IMR-90 (cell line): ENCODE results near the gene MNAT1. TPM values are rescaled to one million over a fixed set of nuclear protein-coding genes. Genes with fewer than 3 reads are reported as not detected.

Source experiments
- ATAC-seq: fragments of 200-7000 bp; cut with Tn5 transposase; 2 replicates; pipeline ENCODE4 v1.9.1; 2020; ENCODE audit warnings: low read depth, mild to moderate bottlenecking, moderate library complexity
- BruUV-seq: library from RNA; stranded (reverse); fragments of 400-500 nt; replicated peaks from 2 replicates; lab custom pipeline; 2021; lab: Mats Ljungman, UMichigan
- CTCF ChIA-PET: fragments of 300-600 bp; formaldehyde crosslinking; extraction: SDS; loops from one replicate; lab custom pipeline; 2021; ENCODE audit warnings: antibody characterized with exemption; lab: Yijun Ruan, JAX
- POLR2A ChIA-PET: fragments of 300-600 bp; sonication (Branson Sonifier 250); formaldehyde crosslinking; loops from one replicate; lab custom pipeline; 2022; ENCODE audit warnings: antibody characterized with exemption; ENCODE audit not compliant: unreplicated experiment; lab: Charles Lee
- DNase-seq: peaks from one replicate; pipeline ENCODE4 v3.0.0; 2013
- H2AFZ ChIP-seq: replicated peaks from 2 replicates; pipeline ENCODE3; 2013; ENCODE audit warnings: low read length, mild to moderate bottlenecking; ENCODE audit not compliant: poor library complexity
- H2AK5ac ChIP-seq: 2 replicates; pipeline ENCODE4 v1.6.1; 2013; ENCODE audit warnings: low read depth, low read length, inconsistent platforms
- H2AK9ac ChIP-seq: replicated peaks from 2 replicates; pipeline ENCODE3; 2013; ENCODE audit warnings: mild to moderate bottlenecking, low read depth, low read length, moderate library complexity; ENCODE audit not compliant: poor library complexity
- H2BK120ac ChIP-seq: 2 replicates; pipeline ENCODE4 v1.6.1; 2013; ENCODE audit warnings: low read depth, low read length, inconsistent platforms
- H2BK15ac ChIP-seq: 3 replicates; pipeline ENCODE4 v1.6.1; 2013; ENCODE audit warnings: low read depth, low read length, inconsistent platforms
- H2BK20ac ChIP-seq: 2 replicates; pipeline ENCODE4 v1.6.1; 2013; ENCODE audit warnings: low read depth, mild to moderate bottlenecking, inconsistent platforms, low read length, moderate library complexity
- H2BK5ac ChIP-seq: 2 replicates; pipeline ENCODE4 v1.6.1; 2013; ENCODE audit warnings: mild to moderate bottlenecking, low read depth, low read length, inconsistent platforms; ENCODE audit not compliant: poor library complexity, severe bottlenecking
- H3K14ac ChIP-seq: replicated peaks from 2 replicates; pipeline ENCODE4 v1.6.1; 2013; ENCODE audit warnings: low read depth, low read length, inconsistent platforms
- H3K18ac ChIP-seq: 2 replicates; pipeline ENCODE4 v1.6.1; 2013; ENCODE audit warnings: low read depth, low read length, control low read depth
- H3K23ac ChIP-seq: 2 replicates; pipeline ENCODE4 v1.6.1; 2013; ENCODE audit warnings: low read depth, low read length, inconsistent platforms
- H3K27ac ChIP-seq: 2 replicates; pipeline ENCODE4 v1.5.1; 2013; ENCODE audit warnings: mild to moderate bottlenecking, control low read depth, low read length; ENCODE audit not compliant: insufficient read depth
- H3K27me3 ChIP-seq: 2 replicates; pipeline ENCODE4 v1.6.1; 2013; ENCODE audit warnings: low read length; ENCODE audit not compliant: control insufficient read depth, insufficient read depth
- H3K36me3 ChIP-seq: 2 replicates; pipeline ENCODE4 v1.6.1; 2013; ENCODE audit warnings: low read length, mixed read lengths; ENCODE audit not compliant: control insufficient read depth, insufficient read depth
- H3K4ac ChIP-seq: 2 replicates; pipeline ENCODE4 v1.6.1; 2013; ENCODE audit warnings: low read depth, low read length, inconsistent platforms
- H3K4me1 ChIP-seq: 2 replicates; pipeline ENCODE4 v1.6.1; 2013; ENCODE audit warnings: low read length, mixed read lengths; ENCODE audit not compliant: control insufficient read depth, insufficient read depth
- H3K4me2 ChIP-seq: 2 replicates; pipeline ENCODE4 v1.6.1; 2013; ENCODE audit warnings: low read depth, mild to moderate bottlenecking, control low read depth, low read length, moderate library complexity
- H3K4me3 ChIP-seq: 2 replicates; pipeline ENCODE4 v1.5.1; 2013; ENCODE audit warnings: low read depth, mild to moderate bottlenecking, control low read depth, low read length, moderate library complexity; ENCODE audit not compliant: insufficient read depth
- H3K56ac ChIP-seq: 2 replicates; pipeline ENCODE4 v1.6.1; 2013; ENCODE audit warnings: low read length, inconsistent platforms; ENCODE audit not compliant: insufficient read depth; ENCODE audit errors: extremely low read depth
- H3K79me1 ChIP-seq, 2 experiments: 2 replicates each; pipeline ENCODE4 v1.6.1; 2013; ENCODE audit warnings: low read length in 2 of 2, inconsistent platforms in 1 of 2, low read depth in 1 of 2
- H3K9ac ChIP-seq: 2 replicates; pipeline ENCODE4 v1.6.1; 2013; ENCODE audit warnings: low read depth, low read length, control low read depth
- H3K9me1 ChIP-seq: 2 replicates; pipeline ENCODE4 v1.6.1; 2013; ENCODE audit warnings: low read length, inconsistent platforms; ENCODE audit not compliant: insufficient read depth
- H3K9me3 ChIP-seq: 2 replicates; pipeline ENCODE4 v1.6.1; 2013; ENCODE audit warnings: low read length; ENCODE audit not compliant: control insufficient read depth, insufficient read depth
- H4K20me1 ChIP-seq: 2 replicates; pipeline ENCODE4 v1.6.1; 2013; ENCODE audit warnings: low read length, inconsistent platforms; ENCODE audit not compliant: insufficient read depth
- H4K5ac ChIP-seq: 2 replicates; pipeline ENCODE4 v1.6.1; 2013; ENCODE audit warnings: mild to moderate bottlenecking, low read depth, low read length, control low read depth
- H4K8ac ChIP-seq, 2 experiments: 2 replicates each; pipeline ENCODE4 v1.6.1; 2013; ENCODE audit warnings: low read depth in 2 of 2, low read length in 2 of 2, control low read depth in 1 of 2, inconsistent platforms in 1 of 2
- H4K91ac ChIP-seq: 2 replicates; pipeline ENCODE4 v1.6.1; 2013; ENCODE audit warnings: low read depth, low read length, inconsistent platforms; ENCODE audit not compliant: insufficient read depth
- MAZ ChIP-seq: IDR thresholded peaks from 2 replicates; pipeline ENCODE4 v1.6.1; 2012; ENCODE audit warnings: low read depth, mild to moderate bottlenecking, low read length, improper control_type of control experiment, moderate library complexity, borderline replicate concordance
- RAD21 ChIP-seq: IDR thresholded peaks from 2 replicates; pipeline ENCODE4 v1.6.1; 2012; ENCODE audit warnings: low read length, improper control_type of control experiment
- WGBS, 2 experiments: methylation state at CpG; one replicate each; pipeline versions ENCODE4 v1.1.5 to v1.1.7; 2013; ENCODE audit warnings: missing lambda C conversion rate in 2 of 2; ENCODE audit not compliant: insufficient read length in 1 of 2; ENCODE audit errors: extremely low coverage in 2 of 2; 5-methylcytosine and 5-hydroxymethylcytosine counted together
- dilution Hi-C: fragments of 300-500 bp; cut with HindIII; formaldehyde crosslinking; loops from one replicate; pipeline ENCODE4 v1.14.3; 2018; ENCODE audit warnings: low sequenced_read_pairs; ENCODE audit not compliant: unreplicated experiment
- in situ Hi-C: fragments of 300-500 bp; cut with MboI; formaldehyde crosslinking; loops from 3 replicates; pipeline ENCODE4 v1.14.3; 2019; ENCODE audit warnings: low sequenced_read_pairs, inconsistent platforms, mixed read lengths
- intact Hi-C: fragments of 100-400 bp; cut with micrococcal nuclease; formaldehyde crosslinking; loops from 2 replicates; pipeline ENCODE4 v1.10.0; 2022
- polyA plus RNA-seq, 3 experiments: library from polyadenylated mRNA; depleted of rRNA; stranded (reverse); fragments of >200 nt; gene quantifications; 2 replicates each; pipeline ENCODE4 v1.2.3, GENCODE V29; 2012; ENCODE audit warnings: low replicate concordance in 1 of 3
- total RNA-seq: library from RNA; depleted of rRNA; stranded (reverse); fragments of >200 nt; gene quantifications from 2 replicates; pipeline ENCODE4 v1.2.3, GENCODE V29; 2012
- TF ChIP-seq, protein P1 (sequence below): fragments of 150-350 bp; IDR thresholded peaks from 2 replicates; pipeline ENCODE4 v1.6.1; 2017; ENCODE audit warnings: mild to moderate bottlenecking, antibody characterized with exemption, low read length, low read depth

The MNAT1 gene
- total and polyA plus RNA-seq, 2 of the 4 experiments (the other 2 are of a cell fraction) = 48.2 to 53.0 TPM

DNA sequence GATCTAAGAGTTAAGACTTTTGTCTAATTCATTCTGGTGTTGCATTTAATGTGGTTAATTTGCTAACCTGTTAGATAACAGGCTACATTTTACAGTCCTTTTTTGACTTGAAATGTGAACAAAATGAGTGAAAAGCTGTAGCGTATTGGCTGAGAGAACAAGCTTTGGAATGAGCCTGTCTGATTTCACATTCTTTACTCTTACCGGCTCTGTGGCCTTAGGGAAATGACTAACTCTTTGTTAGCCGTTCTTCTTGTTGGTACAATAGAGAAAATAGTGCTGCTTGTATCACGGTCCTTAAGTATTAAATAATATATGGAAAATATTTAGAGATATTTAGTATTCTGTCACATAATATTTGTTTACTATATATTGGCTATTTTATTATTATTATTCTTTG is 1.9 kb downstream of the MNAT1 start:
- H3K27me3 ChIP-seq = no peaks in the 10 kb centered on the region
- peak; percentile 80 for DNase-seq
- WGBS, 2 experiments = no CpG with 5 or more reads among the region's 4 CpGs
- peaks cover 3% of the 10 kb centered on the region for H3K4me1 ChIP-seq
- no TSS peak for BruUV-seq
- H3K56ac ChIP-seq = no peak overlapping the region
- peak overlapping the region; percentile 100 for H3K4me2 ChIP-seq
- H2AFZ ChIP-seq = no peak overlapping the region
- no peak overlapping the region for H2BK20ac ChIP-seq
- H4K8ac ChIP-seq = no peak overlapping the region
- ChIA-PET CTCF (interaction anchor here (0.6 to 0.8 kb wide), 2 partner anchors 515 to 803 kb away, joined by 3 to 5 read pairs; no protein-coding TSS in a partner anchor), POLR2A (interaction anchor here (0.6 kb wide), 1 partner anchor 14 kb away, joined by 8 read pairs; no protein-coding TSS in a partner anchor)
- intact Hi-C loops (loop anchor here (5.0 kb wide), 1 partner anchor 41 kb away; no protein-coding TSS in a partner anchor), dilution Hi-C loops (no loop called here), in situ Hi-C loops (no loop called here)
- H3K4ac ChIP-seq = no peak overlapping the region
- no peak overlapping the region for H3K14ac ChIP-seq
- H2AK5ac ChIP-seq = no peak overlapping the region
- H2BK5ac ChIP-seq = peak overlapping the region; percentile 76
- no peak overlapping the region for H2BK120ac ChIP-seq
- H2BK15ac ChIP-seq = no peak overlapping the region
- H4K20me1 ChIP-seq = peaks cover 11% of the 10 kb centered on the region; the same call in 1 of the 2 replicates
- no peak overlapping the region for H4K91ac ChIP-seq
- no peak overlapping the region for H2AK9ac ChIP-seq
- no peaks in the 10 kb centered on the region for H3K36me3 ChIP-seq
- ATAC-seq = peak; percentile 74
- H3K9ac ChIP-seq = peak overlapping the region; percentile 18; the same call in 1 of the 2 replicates
- peaks cover 3 to 22% of the 10 kb centered on the region in 2 experiments; a peak in 2 of 4 replicates for H3K79me1 ChIP-seq
- no peak overlapping the region for H3K18ac ChIP-seq
- peak overlapping the region; percentile 29; the same call in 1 of the 2 replicates for H3K4me3 ChIP-seq
- no peak overlapping the region for H3K23ac ChIP-seq
- no peak overlapping the region for H3K27ac ChIP-seq
- H4K5ac ChIP-seq = no peak overlapping the region
- TF ChIP-seq MAZ (no peak), RAD21 (0 out of 2 replicates have a peak, but pooled peaks have one; percentile 7)
- TF ChIP-seq, protein P1, sequence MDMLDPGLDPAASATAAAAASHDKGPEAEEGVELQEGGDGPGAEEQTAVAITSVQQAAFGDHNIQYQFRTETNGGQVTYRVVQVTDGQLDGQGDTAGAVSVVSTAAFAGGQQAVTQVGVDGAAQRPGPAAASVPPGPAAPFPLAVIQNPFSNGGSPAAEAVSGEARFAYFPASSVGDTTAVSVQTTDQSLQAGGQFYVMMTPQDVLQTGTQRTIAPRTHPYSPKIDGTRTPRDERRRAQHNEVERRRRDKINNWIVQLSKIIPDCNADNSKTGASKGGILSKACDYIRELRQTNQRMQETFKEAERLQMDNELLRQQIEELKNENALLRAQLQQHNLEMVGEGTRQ = no peak
- no peaks in the 10 kb centered on the region; the same call in 1 of the 2 replicates for H3K9me1 ChIP-seq
- no peaks in the 10 kb centered on the region for H3K9me3 ChIP-seq
